Measurements from ENCODE around the gene APOB. TPM values are rescaled to one million over a fixed set of nuclear protein-coding genes. Genes with fewer than 3 reads are reported as not detected.

Gene APOB
- total RNA-seq, 1 donor from 2014 or later: 0.50 TPM

DNA sequence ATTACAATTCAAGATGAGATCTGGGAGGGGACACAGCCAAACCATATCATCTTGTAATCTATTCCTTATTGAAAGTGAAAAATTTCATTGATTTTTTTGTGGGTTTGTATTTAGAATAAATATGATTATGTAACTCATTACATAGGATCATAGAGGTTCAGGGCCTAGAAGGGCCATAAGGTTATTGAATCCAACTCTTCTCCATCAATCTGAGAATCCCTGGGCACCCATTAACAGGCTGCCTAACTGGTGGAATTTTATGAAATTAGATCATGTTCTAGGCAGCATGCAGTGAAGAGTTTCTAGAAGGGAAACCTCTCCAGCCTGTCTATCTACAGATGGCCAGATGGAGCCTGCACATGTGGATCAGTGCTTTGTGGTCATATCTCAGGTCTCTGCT is 6.3 kb upstream of the APOB start:
- no peak for DNase-seq (ENCODE audit: low read depth)

DNA sequence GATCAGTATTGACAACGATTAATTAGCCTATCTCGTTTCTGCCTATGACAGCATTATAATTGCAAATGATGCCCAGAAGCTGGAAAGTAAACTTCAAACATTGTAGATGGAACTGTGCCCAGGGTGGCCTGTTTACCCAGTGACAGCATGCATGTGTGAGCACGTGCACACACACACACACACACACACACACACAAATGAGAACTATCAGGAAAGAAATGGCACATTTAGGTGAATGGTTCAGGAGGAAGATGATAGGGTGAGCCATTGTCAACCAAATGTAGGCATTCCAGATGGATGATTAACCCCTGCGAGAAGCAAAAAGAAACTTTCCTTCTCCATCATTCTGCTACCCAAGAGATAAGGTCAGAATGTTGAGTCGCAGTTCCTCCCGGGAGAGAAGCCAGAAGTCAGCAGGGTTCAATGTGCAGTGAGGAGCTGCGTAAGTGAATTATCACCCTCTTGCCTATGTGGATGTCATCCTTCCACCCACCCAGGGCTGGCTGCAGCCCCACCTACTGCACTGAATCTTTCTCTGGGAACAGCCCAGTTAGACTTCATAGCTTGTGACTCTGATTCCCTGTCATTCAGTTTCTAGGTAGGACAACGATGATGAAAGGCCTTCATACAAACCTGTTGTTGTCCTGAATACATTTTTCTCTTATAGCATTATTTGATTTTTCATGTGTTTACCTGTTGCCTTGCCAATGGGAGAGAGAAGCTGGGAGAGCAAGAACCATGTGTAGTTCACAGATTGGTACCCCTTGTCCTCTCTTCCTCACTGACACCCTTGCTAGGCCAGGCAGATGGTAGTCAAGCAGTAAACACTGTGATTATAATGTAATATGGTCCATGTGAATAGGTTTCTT is 3.5 kb upstream of the APOB start:
- DNase-seq (ENCODE audit: low read depth): no peak

DNA sequence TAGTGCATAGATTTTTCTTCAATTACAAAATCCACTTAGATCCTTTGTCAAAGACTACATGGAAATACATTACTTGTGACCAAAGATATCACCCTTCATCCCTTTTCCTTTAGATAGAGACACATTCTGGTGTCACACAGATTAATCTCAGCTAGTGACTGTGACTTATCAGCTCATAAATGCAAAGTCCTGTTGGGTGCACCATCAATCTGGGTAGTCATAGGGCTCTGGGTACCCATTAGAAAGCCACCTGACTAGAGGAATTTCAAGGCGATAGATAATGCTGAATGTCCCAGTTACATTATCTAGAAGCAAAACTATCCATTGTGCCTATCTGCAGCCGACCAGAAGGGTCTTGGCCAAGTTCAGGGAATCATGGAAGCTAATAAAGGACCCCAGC is 2.6 kb upstream of the APOB start:
- no peak for DNase-seq (ENCODE audit: low read depth)

DNA sequence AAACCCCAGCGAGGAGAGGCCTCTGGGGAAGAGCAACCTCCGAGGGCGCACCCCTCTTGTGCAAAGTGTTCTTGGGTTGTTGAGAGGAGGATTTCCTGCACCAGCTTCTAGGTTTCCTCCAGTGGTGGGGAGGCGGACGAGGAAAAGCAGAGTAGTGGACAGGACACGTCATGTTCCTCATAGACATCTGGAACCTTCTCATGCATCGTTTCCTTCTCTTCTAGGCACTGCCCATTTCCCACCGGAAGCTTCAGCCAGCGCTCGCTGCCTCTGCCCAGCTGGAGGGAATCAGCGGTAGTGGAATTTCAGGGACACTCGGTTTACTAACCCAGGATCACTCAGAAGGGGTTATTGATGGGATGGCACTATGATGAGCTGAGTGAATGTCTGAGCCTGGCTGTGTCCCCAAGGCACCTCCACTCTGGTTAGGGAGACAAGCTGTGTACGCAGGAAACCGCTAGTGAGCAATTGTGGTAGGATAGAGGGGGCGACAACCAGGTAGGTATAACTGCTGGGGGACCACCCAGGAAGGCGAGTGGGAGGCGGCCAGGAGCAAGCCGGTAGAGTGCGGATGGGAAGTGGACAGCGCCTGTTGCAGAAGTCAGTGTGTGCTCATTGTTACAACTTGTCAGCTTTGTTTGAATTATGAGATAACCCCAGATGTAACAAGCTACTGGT is 960 bp upstream of the APOB start:
- DNase-seq (ENCODE audit: low read depth): no peak

DNA sequence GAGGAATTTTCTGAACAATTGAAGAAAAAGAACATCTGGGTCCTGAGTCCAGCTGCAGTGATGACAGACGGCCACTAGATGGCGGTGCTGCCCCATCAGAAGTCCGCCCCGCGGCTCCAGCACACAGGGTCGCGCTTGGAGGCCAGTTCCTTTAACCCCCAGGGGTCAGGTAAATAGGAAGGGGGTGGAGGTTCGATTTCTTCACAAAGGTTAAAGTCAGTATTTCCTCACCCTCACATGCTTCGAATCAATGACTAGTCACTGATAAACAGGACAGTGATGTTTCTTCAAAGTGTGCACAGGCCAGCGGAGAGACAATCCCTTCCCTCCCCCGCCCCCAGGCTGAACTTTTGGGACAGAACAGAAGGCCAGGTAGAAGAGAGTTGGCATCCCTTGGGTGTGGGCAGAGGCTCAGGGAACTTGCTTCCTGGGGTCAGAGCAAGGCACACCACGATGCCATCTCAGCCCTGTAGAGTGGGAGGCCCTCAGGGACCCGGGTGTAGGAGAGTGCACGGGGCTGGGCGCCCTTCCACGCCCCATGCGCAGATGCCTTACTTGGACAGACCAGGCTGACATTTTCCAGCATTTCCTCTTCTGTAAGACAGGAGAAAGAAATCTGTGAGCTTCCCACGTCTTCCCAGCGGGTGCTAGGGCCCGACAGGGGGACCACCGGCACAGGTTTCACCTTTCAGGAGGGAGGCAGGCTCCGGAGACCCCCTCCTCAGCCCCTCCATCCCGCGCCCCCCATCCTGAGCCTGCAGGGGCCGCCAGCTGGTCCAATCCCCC is 722 bp downstream of the APOB start:
- peak; percentile 4 for DNase-seq (ENCODE audit: low read depth)

DNA sequence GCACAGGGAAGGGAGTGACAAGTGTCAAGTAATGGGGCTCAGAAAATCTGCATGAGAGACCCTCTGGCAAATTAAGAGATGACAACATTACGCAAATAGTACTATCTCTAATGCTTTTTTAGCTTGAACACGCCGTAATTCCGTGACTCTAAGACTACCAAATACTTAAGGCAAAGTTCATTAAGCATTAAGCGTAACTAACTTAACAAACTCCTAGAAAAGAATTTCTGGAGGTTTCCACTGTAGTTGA is 1.2 kb downstream of the APOB start:
- DNase-seq (ENCODE audit: low read depth): no peak

DNA sequence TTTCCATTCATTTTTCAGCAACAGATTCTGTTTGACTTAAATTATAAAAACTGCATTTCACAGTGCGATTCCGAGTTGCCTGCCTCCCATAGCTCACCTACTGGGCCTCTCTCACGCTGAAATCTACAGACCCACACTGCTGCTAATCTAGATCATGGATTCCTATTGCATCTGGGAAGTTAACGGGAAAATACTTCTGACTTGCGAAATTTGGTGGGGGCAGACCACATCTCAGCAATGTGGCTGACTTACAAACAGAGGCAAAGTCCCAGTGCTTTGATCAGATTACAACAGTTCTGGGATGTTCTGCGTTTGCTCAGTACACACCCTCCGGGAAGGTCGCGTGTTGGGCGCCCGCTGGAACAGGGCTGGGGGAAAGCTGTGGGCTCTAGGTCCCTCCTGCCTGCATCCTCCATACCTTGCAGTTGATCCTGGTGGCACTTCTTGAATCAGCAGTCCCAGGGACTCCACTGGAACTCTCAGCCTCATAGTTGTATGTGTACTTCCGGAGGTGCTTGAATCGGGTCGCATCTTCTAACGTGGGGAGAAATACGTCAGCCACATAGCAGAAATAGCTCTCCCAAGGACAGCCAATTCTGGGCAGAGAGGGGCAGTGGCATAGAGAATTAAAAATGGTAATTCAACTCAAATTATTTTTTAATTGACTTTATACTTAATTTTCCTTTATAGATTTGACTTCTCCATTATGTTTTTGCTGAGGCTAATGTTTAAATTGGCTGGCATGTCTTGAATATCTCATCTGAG is 1.7 kb downstream of the APOB start:
- no peak for DNase-seq (ENCODE audit: low read depth)

DNA sequence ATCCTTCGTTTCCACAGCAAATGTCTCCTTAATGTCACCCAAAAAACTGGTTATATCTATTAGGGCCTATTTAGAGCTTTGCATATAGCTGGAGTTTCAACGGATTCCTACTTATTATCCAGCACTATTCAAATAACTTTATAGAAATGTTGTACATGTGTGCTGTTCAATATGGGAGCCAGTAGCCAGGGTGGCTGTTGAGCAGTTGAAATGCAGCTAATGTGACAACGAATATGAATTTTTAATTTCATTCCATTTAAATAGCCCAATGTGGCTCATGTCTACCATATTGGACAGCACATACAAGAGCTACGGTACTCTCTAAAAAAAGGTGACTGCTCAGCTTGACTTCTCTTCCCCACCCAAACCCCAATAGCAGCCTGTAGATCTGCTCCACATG is 2.4 kb downstream of the APOB start:
- no peak for DNase-seq (ENCODE audit: low read depth)

DNA sequence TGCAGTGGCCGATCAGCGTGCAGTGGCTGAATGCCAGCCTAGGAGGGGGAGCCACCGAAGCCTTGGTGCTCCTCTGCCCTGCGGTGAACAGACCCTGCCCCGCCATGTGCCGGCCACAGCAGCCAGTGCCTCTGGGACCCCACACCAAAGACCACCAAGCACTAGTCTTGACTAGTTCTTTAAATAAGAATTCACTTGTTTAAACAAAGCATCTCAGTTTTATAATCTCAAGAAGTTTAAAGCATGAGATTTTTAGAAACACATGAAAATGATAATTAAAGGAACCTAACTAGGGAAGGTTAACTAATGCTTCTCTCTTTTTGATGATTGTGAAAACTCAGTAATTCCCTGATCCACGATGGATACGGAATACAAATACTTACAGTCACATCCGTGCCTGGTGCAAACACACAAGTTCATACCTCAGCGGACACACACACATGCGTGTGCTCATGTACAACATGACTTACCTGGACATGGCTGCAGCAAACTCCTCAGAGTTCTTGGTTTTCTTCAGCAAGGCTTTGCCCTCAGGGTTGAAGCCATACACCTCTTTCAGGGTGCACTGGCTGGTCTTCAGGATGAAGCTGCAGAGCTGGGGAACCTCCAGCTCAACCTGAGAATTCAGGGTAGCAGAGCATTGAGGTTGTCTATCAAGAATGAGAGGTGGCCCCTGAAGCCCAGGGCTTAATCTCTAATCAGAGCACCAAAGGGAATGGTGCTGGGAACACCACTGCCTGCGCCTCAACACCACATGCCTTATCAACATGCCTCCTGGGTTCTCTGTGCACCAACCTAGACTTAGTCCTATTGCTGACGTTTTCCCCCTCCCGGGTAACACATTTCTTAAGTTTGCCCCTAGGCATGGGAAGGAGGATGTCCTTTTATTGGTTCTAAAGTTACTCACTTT is 3.1 kb downstream of the APOB start:
- no peak for DNase-seq (ENCODE audit: low read depth)

DNA sequence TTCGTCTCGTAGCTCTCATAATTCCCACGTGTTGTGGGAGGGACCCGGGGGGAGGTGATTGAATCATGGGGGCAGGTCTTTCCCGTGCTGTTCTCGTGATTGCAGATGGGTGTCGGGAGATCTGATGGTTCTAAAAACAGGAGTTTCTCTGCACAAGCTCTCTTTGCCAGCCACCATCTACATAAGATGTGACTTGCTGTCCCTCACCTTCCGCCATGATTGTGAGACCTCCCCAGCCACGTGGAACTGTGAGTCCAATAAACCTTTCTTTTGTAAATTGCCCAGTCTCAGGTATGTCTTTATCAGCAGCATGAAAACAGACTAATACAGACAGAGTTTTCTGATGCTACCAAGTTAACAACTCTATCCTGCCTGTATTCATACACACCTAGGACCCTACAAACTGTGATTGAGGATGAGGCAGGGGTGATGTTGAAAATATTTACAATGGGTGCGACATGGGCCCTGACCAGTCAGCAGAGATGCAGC is 3.9 kb downstream of the APOB start:
- no peak for DNase-seq (ENCODE audit: low read depth)

DNA sequence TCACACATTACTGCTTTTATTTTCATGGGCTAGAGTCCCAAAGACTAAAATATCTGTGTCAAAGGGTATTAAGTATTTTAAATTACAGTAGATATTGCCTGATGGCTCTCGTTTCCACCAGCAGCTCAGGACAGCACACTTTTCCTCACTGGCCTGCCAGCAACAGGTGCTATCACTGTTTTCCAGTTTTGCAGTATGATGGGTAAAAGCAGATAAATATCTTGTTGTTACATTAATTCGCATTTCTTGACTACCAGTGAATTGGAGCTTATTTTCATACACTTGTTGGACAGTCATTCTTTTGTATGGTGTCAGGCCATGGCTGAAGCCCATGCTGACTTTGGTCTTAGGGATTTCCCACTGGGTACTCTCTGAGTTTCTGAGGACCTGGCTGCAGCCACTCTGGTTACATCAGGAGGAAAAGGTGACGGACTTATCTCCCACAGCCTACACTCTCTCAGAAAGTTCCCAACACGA is 4.8 kb downstream of the APOB start:
- DNase-seq (ENCODE audit: low read depth): no peak

DNA sequence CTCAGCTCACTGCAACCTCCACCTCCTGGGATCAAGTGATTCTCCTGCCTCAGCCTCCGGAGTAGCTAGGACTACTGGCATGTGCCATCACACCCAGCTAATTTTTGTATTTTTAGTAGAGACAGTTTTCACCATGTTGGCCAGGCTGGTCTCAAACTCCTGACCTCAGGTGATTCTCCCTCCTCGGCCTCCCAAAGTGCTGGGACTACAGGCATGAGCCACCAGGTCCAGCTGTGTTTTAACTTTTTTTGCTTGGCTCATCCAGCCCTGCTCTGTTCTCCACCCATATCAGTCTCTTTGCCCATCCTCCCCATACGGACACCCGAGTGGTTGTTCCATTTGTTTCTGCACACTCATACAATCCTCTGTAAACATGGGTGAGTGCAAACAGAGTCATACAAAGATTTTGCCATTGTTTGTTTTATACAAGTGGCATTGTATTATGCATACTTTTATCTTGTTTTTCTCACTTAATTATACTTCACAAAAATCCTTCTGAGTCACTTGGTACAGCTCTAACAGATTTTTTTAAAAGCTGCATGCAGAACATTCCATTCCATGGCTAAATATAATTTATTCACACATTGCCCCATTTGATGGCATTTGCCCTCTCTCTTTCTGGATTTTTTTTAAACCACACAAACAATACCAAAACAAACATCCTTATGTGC is 5.3 kb downstream of the APOB start:
- DNase-seq (ENCODE audit: low read depth): peak; percentile 61

DNA sequence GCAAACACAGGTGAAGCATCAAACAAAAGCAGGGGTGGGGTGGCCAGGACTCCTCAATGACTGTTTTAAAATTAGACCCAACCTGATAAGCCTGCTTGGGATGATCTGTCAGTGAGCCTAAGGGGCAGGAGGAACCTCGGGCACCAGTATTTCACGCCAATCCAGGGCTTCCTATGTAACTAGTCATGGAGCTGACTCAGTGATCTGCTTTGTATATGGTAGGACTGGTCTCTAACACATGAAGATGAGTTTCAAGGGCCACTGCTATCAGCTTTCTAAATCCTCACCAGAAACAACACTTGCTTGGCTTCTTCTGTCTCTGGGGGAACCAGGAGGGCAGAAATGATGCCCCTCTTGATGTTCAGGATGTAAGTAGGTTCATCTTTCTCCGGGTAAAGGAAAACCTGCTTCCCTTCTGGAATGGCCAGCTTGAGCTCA is 6.2 kb downstream of the APOB start:
- DNase-seq (ENCODE audit: low read depth): no peak

DNA sequence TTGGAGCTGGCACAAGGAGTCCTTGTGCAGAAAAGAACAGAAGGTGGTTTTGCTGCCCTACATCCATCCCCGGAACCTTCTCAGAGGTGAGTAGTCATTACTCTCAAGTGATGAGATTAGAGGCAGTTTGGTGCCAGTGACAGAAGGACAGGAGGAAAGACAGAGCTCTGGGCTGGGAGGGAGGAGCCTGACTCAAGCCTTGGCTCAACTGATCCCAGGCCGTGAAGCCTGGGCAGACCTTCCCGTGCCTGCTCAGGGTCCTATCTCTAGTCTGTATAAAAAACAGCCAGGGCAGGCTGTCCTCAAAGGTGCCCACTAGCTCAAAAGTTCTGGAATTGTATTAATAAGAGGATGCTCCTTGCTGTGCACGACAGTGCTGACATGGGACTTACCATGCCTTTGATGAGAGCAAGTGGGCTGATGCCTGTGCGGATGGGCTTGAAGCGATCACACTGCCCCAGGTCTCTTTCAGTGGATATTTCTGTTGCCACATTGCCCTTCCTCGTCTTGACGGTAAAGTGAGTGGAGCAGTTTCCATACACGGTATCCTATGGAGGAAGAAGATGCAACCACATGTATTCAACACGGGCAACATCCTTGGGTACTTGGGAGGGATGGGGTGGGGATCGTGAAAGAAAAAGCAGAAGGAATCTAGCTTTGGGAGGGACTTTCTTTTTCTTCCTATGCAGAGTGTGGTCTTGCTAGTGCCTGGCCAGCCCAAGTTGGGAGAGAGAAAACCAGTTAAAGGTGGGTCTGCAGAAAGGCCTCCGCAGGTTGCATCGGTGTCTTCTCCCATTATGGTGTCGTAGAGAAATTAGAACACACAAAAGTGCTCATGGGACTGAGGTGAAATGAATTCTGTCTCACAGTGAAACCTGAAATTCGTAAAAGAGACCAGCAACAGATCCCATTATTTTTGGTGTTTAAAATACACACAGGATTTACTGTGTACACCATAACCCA is 6.9 kb downstream of the APOB start:
- DNase-seq (ENCODE audit: low read depth): no peak

DNA sequence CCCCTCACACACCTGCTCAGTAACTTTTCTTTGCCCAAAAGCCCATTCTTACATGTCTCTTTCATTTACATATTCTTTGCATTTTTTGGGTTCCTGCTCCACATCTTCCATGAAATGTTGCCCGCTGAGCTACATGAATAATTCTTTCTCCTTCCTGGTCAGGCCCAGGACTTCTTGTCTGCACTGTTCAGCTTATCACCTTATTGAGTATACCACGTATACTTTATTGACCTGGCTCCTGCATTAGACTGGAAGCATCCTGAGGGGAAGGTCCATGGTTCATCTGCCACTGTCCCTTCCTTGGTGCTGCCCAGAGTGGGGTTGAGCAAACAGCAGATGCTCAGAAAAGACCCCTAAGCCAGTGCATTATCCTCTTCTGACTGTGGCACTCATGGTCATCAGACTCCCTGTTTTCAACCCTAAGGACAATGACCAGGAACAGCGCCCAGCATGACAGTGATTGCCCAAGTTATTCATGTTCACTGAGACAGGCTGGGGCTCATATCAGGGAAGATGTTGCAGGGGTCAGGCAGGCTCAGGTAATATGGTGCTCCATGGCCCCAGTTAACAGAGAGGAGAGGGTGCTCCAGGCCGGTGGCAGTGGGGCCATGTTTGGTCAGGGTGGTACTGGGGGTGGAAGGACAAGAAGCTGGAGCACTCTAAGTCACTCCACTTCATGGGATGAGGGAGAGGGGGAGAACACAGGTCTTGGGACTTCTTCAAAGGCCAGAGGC is 7.7 kb downstream of the APOB start:
- DNase-seq (ENCODE audit: low read depth): no peak

DNA sequence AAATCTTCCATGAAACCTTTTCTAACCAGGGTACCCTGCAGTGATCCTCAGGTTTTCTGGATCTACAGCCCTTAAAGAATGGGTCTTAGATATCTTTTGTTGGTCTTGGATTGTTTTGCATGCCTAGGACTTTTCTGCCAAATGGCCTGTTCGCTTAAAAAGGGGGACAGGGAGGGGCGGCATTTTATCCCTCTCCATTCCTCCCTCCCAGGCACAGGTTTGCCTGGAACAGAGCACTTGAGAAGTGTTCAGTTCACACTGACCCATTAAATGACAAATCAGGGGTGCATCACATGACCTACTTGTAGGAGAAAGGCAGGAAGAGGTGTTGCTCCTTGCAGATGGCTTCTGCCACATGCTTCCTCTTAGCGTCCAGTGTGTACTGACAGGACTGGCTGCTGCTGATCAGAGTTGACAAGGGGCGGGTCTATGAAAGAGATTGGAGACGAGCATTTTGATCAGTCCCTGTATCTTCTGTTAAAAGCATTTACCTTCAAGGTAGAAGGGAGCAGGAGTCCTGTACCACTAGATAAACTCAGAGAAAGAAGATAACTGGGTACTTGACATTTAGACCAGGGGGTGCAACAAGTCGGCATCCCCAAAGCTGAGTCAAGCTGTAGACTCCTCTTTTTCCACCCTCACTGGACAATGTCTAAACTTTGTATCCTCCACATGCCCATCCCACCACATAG is 8.4 kb downstream of the APOB start:
- no peak for DNase-seq (ENCODE audit: low read depth)

DNA sequence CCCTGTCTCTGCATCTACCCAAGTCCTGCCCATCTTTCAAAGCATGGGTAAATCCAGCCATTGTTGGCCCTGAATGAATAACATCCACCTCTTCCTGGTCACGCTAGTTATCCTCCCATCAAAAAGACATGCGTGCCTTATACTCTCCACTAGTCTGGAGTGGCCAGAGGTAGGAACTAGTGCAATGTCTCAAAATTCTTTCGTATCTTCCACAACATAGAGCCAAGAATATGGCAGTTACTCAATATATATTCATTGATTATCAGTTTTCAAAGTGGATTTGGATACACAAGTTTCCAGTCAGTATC is 8.9 kb downstream of the APOB start:
- no peak for DNase-seq (ENCODE audit: low read depth)

Measured in renal cortical epithelial cell (primary cell).